WTC11 (cell line): ENCODE measurements around the gene SPEM1.
A peak's percentile ranks its signal among the peaks of the same experiment; 100 is the strongest.

ENCODE experiments used
- CREB1 ChIP-seq: sonication (generic); formaldehyde crosslinking; IDR thresholded peaks from 2 replicates; pipeline ENCODE4 v1.8.0; 2023; ENCODE audit warnings: mild to moderate bottlenecking, missing genetic modification reagents
- CREM ChIP-seq: sonication (generic); formaldehyde crosslinking; IDR thresholded peaks from 2 replicates; pipeline ENCODE4 v1.8.1; 2022; ENCODE audit warnings: mild to moderate bottlenecking, missing genetic modification reagents, moderate library complexity
- ELF4 ChIP-seq: sonication (generic); formaldehyde crosslinking; IDR thresholded peaks from 2 replicates; pipeline ENCODE4 v1.8.1; 2022; ENCODE audit warnings: low read depth, mild to moderate bottlenecking, moderate library complexity, missing genetic modification reagents
- GTF2I ChIP-seq: fragments of 250-450 bp; sonication (Bioruptor Pico); conservative IDR thresholded peaks from 2 replicates; pipeline ENCODE4 v1.4.0; 2021; ENCODE audit warnings: mild to moderate bottlenecking
- SMAD4 ChIP-seq: sonication (generic); formaldehyde crosslinking; IDR thresholded peaks from 2 replicates; pipeline ENCODE4 v1.8.0; 2022; ENCODE audit warnings: mild to moderate bottlenecking, missing genetic modification reagents
- ZNF121 ChIP-seq: sonication (generic); formaldehyde crosslinking; IDR thresholded peaks from 2 replicates; pipeline ENCODE4 v1.8.0; 2023; ENCODE audit warnings: missing genetic modification reagents
- TF ChIP-seq, protein P1 (sequence below): fragments of 200-600 bp; IDR thresholded peaks from 2 replicates; pipeline ENCODE4 v1.8.0; 2022; ENCODE audit warnings: antibody characterized with exemption
- TF ChIP-seq, protein P2 (sequence below): sonication (generic); formaldehyde crosslinking; IDR thresholded peaks from 2 replicates; pipeline ENCODE4 v1.8.1; 2023; ENCODE audit warnings: mild to moderate bottlenecking, missing genetic modification reagents, moderate library complexity
- TF ChIP-seq, protein P3 (sequence below): sonication (generic); formaldehyde crosslinking; IDR thresholded peaks from 2 replicates; pipeline ENCODE4 v1.8.1; 2023; ENCODE audit warnings: mild to moderate bottlenecking, missing genetic modification reagents, moderate library complexity
- TF ChIP-seq, protein P4 (sequence below): sonication (generic); formaldehyde crosslinking; IDR thresholded peaks from 2 replicates; pipeline ENCODE4 v1.8.1; 2023; ENCODE audit warnings: mild to moderate bottlenecking, moderate library complexity, missing genetic modification reagents
- TF ChIP-seq, protein P5 (sequence below): sonication (generic); formaldehyde crosslinking; IDR thresholded peaks from 2 replicates; pipeline ENCODE4 v1.8.1; 2022; ENCODE audit warnings: mild to moderate bottlenecking, missing genetic modification reagents, moderate library complexity, borderline replicate concordance
- TF ChIP-seq, protein P6 (sequence below): sonication (generic); formaldehyde crosslinking; IDR thresholded peaks from 2 replicates; pipeline ENCODE4 v1.8.0; 2023; ENCODE audit warnings: missing genetic modification reagents, mild to moderate bottlenecking, borderline replicate concordance
- TF ChIP-seq, protein P7 (sequence below): sonication (generic); formaldehyde crosslinking; IDR thresholded peaks from 2 replicates; pipeline ENCODE4 v1.8.1; 2022; ENCODE audit warnings: low read depth, missing genetic modification reagents, borderline replicate concordance
- TF ChIP-seq, protein P8 (sequence below): sonication (generic); formaldehyde crosslinking; IDR thresholded peaks from 2 replicates; pipeline ENCODE4 v1.8.0; 2022; ENCODE audit warnings: mild to moderate bottlenecking, missing genetic modification reagents

DNA sequence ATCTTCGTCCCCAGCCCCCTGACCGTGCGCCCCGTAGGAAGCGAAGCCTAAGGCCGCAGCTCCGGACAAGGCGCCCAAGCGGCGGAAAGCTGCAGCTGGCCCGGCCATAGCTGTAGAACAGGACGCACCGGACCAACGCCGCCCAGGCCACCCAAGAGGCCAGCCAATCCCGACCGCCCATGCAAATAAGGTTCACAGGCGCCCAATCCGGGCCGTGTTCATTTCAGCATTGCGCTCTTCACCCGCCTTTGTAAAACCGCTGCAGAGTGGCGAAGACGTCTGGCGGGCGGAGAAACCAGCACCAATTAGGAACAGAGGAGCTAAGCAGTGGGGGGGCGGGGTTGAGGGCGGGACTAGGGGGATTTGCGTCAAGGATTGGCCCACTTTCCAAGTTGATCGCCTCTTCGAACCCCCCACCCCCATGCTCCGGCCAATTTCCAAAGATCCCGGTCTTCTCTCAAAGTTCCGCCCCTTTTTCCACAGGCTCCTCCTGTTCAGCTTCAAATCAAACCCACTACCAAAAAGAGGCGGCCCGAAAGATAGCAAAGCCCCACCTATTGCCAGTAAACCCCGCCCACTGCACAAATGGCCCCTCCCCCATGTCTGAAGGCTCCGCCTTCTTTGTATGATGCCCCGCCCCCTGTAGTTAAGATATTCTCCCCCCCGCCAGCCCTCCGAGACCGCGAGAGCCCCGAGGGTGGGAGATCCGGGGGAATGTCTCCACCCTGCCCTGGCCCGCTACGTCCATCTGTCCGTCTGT, 16.0 kb upstream of the SPEM1 start, which contains the start of gene TMEM256:
- TF ChIP-seq, protein P1, sequence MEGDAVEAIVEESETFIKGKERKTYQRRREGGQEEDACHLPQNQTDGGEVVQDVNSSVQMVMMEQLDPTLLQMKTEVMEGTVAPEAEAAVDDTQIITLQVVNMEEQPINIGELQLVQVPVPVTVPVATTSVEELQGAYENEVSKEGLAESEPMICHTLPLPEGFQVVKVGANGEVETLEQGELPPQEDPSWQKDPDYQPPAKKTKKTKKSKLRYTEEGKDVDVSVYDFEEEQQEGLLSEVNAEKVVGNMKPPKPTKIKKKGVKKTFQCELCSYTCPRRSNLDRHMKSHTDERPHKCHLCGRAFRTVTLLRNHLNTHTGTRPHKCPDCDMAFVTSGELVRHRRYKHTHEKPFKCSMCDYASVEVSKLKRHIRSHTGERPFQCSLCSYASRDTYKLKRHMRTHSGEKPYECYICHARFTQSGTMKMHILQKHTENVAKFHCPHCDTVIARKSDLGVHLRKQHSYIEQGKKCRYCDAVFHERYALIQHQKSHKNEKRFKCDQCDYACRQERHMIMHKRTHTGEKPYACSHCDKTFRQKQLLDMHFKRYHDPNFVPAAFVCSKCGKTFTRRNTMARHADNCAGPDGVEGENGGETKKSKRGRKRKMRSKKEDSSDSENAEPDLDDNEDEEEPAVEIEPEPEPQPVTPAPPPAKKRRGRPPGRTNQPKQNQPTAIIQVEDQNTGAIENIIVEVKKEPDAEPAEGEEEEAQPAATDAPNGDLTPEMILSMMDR: no peak
- TF ChIP-seq ELF4 (CRISPR knock-in tag) (no peak), ZNF121 (CRISPR knock-in tag) (no peak), CREM (CRISPR knock-in tag) (0 out of 2 replicates have a peak, but pooled peaks have one; percentile 32), SMAD4 (CRISPR knock-in tag) (no peak), GTF2I (CRISPR knock-in tag) (no peak), CREB1 (CRISPR knock-in tag) (no peak)
- TF ChIP-seq, protein P2, sequence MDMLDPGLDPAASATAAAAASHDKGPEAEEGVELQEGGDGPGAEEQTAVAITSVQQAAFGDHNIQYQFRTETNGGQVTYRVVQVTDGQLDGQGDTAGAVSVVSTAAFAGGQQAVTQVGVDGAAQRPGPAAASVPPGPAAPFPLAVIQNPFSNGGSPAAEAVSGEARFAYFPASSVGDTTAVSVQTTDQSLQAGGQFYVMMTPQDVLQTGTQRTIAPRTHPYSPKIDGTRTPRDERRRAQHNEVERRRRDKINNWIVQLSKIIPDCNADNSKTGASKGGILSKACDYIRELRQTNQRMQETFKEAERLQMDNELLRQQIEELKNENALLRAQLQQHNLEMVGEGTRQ: no peak
- TF ChIP-seq, protein P3, sequence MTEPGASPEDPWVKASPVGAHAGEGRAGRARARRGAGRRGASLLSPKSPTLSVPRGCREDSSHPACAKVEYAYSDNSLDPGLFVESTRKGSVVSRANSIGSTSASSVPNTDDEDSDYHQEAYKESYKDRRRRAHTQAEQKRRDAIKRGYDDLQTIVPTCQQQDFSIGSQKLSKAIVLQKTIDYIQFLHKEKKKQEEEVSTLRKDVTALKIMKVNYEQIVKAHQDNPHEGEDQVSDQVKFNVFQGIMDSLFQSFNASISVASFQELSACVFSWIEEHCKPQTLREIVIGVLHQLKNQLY (CRISPR knock-in tag): no peak
- TF ChIP-seq, protein P4, sequence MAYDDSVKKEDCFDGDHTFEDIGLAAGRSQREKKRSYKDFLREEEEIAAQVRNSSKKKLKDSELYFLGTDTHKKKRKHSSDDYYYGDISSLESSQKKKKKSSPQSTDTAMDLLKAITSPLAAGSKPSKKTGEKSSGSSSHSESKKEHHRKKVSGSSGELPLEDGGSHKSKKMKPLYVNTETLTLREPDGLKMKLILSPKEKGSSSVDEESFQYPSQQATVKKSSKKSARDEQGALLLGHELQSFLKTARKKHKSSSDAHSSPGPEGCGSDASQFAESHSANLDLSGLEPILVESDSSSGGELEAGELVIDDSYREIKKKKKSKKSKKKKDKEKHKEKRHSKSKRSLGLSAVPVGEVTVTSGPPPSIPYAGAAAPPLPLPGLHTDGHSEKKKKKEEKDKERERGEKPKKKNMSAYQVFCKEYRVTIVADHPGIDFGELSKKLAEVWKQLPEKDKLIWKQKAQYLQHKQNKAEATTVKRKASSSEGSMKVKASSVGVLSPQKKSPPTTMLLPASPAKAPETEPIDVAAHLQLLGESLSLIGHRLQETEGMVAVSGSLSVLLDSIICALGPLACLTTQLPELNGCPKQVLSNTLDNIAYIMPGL (CRISPR knock-in tag): peak; percentile 25; the same call in 1 of the 2 replicates
- TF ChIP-seq, protein P5, sequence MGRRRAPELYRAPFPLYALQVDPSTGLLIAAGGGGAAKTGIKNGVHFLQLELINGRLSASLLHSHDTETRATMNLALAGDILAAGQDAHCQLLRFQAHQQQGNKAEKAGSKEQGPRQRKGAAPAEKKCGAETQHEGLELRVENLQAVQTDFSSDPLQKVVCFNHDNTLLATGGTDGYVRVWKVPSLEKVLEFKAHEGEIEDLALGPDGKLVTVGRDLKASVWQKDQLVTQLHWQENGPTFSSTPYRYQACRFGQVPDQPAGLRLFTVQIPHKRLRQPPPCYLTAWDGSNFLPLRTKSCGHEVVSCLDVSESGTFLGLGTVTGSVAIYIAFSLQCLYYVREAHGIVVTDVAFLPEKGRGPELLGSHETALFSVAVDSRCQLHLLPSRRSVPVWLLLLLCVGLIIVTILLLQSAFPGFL (CRISPR knock-in tag): no peak
- TF ChIP-seq, protein P6, sequence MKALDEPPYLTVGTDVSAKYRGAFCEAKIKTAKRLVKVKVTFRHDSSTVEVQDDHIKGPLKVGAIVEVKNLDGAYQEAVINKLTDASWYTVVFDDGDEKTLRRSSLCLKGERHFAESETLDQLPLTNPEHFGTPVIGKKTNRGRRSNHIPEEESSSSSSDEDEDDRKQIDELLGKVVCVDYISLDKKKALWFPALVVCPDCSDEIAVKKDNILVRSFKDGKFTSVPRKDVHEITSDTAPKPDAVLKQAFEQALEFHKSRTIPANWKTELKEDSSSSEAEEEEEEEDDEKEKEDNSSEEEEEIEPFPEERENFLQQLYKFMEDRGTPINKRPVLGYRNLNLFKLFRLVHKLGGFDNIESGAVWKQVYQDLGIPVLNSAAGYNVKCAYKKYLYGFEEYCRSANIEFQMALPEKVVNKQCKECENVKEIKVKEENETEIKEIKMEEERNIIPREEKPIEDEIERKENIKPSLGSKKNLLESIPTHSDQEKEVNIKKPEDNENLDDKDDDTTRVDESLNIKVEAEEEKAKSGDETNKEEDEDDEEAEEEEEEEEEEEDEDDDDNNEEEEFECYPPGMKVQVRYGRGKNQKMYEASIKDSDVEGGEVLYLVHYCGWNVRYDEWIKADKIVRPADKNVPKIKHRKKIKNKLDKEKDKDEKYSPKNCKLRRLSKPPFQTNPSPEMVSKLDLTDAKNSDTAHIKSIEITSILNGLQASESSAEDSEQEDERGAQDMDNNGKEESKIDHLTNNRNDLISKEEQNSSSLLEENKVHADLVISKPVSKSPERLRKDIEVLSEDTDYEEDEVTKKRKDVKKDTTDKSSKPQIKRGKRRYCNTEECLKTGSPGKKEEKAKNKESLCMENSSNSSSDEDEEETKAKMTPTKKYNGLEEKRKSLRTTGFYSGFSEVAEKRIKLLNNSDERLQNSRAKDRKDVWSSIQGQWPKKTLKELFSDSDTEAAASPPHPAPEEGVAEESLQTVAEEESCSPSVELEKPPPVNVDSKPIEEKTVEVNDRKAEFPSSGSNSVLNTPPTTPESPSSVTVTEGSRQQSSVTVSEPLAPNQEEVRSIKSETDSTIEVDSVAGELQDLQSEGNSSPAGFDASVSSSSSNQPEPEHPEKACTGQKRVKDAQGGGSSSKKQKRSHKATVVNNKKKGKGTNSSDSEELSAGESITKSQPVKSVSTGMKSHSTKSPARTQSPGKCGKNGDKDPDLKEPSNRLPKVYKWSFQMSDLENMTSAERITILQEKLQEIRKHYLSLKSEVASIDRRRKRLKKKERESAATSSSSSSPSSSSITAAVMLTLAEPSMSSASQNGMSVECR: no peak
- TF ChIP-seq, protein P7, sequence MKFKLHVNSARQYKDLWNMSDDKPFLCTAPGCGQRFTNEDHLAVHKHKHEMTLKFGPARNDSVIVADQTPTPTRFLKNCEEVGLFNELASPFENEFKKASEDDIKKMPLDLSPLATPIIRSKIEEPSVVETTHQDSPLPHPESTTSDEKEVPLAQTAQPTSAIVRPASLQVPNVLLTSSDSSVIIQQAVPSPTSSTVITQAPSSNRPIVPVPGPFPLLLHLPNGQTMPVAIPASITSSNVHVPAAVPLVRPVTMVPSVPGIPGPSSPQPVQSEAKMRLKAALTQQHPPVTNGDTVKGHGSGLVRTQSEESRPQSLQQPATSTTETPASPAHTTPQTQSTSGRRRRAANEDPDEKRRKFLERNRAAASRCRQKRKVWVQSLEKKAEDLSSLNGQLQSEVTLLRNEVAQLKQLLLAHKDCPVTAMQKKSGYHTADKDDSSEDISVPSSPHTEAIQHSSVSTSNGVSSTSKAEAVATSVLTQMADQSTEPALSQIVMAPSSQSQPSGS: no peak
- TF ChIP-seq, protein P8, sequence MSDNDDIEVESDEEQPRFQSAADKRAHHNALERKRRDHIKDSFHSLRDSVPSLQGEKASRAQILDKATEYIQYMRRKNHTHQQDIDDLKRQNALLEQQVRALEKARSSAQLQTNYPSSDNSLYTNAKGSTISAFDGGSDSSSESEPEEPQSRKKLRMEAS (CRISPR knock-in tag): 0 out of 2 replicates have a peak, but pooled peaks have one; percentile 12
